GM11168 (cell line): ENCODE data around the gene SH2D1B.
"Not testable (repeated sequence)": the region's sequence is repeated elsewhere in the genome, so short reads cannot be mapped to it uniquely, and the experiment has no call there.

Source experiments
- in situ Hi-C: fragments of 300-500 bp; cut with MboI; formaldehyde crosslinking; loops from one replicate; pipeline ENCODE4 v1.12.0; 2022; ENCODE audit warnings: low sequenced_read_pairs; ENCODE audit not compliant: unreplicated experiment

Gene SH2D1B

DNA sequence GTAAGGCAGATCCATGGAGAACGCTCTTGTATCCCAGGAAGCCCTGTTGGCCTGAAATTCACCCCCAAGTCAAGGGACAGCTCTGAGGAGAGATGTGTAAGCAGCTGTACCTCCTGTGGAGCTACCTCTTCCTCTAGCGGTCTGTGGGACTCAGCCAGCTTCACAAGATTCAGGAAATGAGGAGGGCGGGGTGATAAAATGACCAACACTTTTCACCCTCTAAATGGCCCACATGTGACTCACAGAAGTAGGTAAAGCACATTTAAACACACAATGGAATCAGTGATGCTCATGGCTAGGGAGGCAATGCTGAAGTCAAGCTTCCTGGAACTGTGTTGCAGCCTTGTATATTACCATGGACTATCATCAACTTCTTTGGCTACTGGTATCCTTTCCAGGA is at the start of gene SH2D1B:
Gene SH2D1B (minus strand): TSS at position 135 of the 400 bp plus-strand sequence. CDS start 120 bp downstream, at position 15.
- in situ Hi-C loops, result no loop called here

- in situ Hi-C loops, result no loop called here
Observed at GRCh38 chr1:162458236-162458635, 46.3 kb upstream of the SH2D1B start.

DNA sequence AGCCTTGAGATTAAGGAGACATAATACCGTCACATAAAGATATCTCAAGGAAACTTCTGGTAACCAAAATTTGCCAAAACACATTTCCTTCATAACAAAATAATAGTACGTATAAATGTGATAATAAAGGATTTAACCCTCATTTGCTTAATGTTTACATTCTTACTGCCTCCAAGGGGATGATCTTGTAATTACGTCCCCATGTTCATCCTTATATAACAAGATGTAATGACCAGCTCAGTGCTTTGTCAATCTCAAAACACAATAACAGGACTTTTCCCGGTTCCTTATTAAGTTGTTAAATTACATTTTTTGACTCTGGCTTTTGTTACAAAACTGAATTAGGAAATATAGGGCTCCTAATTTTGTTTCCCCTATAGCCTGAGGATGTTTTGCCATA is 44.4 kb upstream of the SH2D1B start:
- in situ Hi-C loops, result no loop called here

DNA sequence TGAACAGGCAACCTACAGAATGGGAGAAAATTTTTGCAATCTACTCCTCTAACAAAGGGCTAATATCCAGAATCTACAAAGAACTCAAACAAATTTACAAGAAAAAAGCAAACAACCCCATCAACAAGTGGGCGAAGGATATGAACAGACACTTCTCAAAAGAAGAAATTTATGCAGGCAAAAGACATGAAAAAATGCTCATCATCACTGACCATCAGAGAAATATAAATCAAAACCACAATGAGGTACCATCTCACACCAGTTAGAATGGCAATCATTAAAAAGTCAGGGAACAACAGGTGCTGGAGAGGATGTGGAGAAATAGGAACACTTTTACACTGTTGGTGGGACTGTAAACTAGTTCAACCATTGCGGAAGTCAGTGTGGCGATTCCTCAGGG is 42.4 kb upstream of the SH2D1B start:
- in situ Hi-C loops, result not testable (repeated sequence)

- in situ Hi-C loops, result no loop called here
Observed at GRCh38 chr1:162446946-162447345, 35.0 kb upstream of the SH2D1B start.

DNA sequence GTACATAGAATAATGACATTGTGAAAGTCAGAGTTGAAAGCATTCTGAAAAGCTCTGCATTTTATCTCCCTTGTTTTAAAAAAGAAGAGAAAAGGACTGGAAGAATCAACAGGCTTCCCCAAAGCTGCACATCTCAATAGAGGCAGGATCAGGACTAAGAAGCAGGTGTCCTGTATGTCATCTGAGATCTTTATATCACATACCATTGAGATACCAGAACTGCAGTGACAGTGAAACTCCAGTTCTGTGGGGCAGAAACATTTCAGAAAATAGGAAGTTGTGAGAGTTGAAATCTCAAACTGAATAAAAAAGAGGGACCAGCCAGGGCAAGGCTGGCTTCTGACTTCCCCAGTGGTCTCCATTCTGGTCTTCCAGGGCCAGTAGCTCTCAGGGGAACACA is 33.0 kb upstream of the SH2D1B start:
- in situ Hi-C loops, result no loop called here

DNA sequence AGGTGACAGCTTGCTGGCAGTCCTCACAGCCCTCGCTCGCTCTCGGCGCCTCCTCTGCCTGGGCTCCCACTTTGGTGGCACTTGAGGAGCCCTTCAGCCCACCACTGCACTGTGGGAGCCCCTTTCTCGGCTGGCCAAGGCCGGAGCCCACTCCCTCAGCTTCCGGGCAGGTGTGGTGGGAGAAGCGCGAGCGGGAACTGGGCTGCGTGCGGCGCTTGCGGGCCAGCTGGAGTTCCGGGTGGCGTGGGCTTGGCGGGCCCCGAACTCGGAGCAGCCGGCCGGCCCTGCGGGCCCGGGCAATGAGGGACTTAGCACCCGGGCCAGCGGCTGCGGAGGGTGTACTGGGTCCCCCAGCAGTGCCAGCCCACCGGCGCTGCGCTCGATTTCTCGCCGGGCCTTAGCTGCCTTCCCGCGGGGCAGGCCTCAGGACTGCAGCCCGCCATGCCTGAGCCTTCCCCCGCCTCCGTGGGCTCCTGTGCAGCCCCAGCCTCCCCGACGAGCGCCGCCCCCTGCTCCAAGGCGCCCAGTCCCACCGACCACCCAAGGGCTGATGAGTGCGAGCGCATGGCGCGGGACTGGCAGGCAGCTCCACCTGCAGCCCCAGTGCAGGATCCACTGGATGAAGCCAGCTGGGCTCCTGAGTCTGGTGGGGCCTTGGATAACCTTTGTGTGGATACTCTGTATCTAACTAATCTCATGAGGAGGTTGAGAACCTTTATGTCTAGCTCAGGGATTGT is 21.2 kb upstream of the SH2D1B start:
- in situ Hi-C loops, result not testable (repeated sequence)

- in situ Hi-C loops, result no loop called here
Observed at GRCh38 chr1:162430583-162430982, 18.6 kb upstream of the SH2D1B start.

- in situ Hi-C loops, result no loop called here
Observed at GRCh38 chr1:162422662-162423375, 10.9 kb upstream of the SH2D1B start.

DNA sequence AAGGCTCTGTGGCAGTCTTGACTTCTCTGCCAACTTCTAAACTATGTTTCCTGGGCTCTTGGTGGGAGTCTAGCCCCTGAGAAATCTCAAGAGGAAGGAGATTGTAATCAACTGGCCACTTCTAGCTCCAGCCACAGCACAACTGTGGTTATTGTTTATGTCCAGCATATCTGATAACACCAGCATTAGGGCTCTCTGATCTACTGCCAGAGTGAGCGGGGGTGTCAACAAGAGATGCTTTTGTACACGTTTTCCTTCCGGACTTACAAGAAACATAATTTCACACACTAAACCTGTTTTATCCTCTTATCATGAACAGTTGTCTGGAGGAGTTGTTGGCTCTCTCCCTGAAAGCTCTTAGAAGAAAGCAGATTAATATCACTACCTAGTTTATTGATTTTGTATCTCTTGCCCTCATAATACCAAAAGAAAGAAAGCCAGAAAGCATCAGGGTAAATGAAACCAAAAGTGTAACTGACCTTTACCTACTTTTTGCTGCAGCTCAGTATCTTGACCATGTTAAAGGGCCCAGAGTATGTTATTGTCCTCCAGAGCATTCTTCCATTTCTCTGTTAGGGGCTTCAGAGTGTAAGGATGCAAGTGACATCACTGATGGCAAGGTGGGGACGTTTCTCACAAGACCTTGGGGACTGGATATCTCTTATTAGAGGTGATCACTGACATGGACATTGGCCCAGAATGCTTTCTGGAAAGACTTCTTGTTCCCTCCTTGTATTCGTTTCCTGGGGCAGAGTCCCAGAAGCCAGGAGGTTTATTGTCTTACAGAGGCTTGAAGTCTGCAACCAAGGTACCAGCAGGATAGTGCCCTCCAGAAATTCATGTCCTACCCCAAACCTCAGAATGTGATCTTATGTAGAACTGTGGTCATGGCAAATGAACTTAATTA is 9.6 kb upstream of the SH2D1B start:
- in situ Hi-C loops, result no loop called here

DNA sequence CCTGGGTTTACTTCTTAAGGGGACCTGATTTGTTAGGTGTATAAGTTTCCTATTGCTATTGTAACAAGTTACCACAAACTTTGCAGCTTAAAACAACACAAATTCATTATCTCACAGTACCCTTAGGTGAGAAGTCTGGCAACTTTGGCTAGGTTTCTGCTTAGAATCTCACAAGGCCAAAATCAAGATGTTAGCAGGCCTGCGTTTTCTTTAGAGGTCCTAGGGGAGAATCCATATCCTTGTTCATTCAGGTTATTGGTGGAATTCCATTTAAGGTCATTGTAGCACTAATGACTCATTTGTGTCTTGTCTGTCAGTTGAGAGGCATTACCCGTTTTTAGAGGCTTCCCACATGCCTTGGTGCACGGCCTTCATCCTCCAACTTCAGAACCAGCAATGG is 8.2 kb upstream of the SH2D1B start:
- in situ Hi-C loops, result no loop called here

DNA sequence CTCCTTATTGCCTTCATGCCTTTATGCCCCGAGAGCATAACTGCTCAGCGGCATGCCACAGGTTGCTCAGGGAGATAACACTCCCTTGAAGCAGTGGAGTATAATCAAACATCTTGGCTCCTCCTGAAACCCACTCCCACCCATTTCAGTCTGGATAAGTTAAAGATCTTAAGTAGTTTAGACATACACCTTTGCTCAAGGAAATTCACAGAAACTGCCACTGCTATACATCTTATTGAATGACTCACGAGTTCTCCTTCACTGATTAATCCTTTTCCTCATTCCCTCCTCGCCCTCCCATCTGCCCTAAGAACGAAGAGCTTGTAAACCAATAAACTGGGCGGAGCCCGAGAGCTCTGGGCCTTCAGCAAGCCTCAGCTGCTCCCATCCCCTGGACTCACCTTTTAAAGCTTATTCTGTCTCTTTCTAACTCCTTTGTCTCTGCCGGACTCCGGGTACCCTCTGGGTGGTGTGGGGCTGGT is 7.6 kb upstream of the SH2D1B start:
- in situ Hi-C loops, result not testable (repeated sequence)

GRCh38 chr1:162418584-162418983 is 6.6 kb upstream of the SH2D1B start:
- in situ Hi-C loops, result not testable (repeated sequence)

GRCh38 chr1:162417650-162418049 is 5.7 kb upstream of the SH2D1B start:
- in situ Hi-C loops, result no loop called here

GRCh38 chr1:162416909-162417308 is 5.0 kb upstream of the SH2D1B start:
- in situ Hi-C loops, result no loop called here

DNA sequence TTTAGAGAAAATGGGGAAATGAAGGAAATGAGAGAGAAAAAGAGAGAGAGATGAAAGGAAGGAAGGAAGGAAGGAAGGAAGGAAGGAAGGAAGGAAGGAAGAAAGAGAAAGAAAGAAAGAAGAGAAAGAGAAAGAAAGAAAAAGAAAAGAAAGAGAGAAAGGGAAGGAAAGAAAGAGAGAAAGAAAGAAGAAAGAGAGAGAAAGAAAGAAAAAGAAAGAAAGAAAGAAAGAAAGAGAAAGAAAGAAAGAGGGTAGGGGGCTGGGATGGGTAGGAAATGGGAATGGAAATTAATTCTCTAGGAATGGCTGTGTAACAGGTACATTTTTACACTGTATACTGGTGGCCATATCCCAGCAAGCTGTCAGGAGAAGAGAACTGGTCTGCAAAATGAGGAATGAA is 4.3 kb upstream of the SH2D1B start:
- in situ Hi-C loops, result no loop called here

GRCh38 chr1:162407539-162407938 is 4.4 kb downstream of the SH2D1B start:
- in situ Hi-C loops, result no loop called here

DNA sequence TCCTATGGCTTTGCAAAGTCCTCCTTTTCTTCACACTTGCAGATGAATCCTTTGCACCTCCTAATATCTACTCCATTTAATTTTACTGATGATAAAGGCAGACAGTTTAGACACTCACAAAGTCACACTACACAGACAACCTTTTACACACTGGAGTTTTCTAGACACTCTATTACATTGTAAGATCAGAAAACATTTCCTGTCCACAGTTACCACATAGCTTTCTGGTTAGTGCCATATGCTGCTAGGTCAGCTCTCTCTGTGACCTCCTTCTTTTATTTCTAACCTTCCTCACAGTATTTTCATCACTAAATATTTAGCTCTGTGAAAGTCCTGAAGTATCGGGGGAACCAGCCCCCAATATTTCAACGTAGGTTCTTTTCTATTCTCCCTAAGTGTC is 5.1 kb downstream of the SH2D1B start:
- in situ Hi-C loops, result no loop called here

GRCh38 chr1:162405800-162406199 is 6.1 kb downstream of the SH2D1B start:
- in situ Hi-C loops, result no loop called here

DNA sequence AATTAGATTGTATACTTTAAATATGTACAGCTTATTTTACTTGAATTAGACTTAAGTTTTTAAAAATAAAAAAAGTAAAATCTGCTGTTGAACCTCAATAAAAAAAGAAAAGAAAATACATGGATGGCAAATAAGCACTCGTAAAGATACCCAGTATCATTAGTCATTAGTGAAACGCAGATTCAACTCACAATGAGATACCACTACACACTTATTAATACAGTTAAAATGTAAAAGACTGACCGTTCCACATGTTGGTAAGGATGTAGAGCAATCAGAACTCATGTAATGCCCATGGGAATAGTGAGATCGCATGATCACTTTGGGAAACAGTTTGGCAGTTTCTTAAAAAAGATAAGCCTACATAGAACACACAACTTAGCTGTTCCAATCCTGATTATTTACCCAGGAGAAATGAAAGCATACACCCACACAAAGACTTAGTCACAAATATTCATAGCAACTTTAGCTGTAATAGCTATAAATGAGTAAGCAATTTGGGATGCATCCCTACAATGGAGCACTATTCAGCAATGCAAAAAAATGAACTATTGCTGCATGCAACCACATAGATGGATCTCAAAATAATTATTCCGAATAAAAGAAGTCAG is 7.3 kb downstream of the SH2D1B start:
- in situ Hi-C loops, result no loop called here
